ENCODE measurements around the gene PWP1. TPM values are rescaled to one million over a fixed set of nuclear protein-coding genes. Genes with fewer than 3 reads are reported as not detected.

PWP1 gene
- total RNA-seq, 1 donor from 2014 or later, result 63.0 TPM

DNA sequence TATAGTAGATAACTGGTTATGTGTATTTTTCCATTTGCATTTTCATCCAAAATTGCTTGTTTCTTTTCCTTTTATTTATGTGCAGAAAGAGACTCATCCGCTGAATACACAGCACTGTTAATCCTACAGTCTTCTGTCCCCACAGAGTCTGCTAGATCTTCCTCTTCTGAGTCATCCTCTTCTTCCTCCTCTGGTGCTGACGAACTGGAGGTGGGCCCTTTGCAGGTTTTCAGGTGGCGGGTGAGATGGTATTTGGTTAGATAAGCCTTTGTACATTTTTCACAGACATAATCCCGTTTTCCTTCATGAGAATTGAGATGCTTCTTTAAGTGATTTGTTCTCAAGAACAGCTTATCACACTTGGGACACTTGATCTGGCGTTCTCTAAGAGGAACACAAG, 48.5 kb downstream of the PWP1 start:
- H3K9me3 ChIP-seq (ENCODE audit: low read depth), result no peaks in the 10 kb centered on the region
- H3K27me3 Mint-ChIP-seq (ENCODE audit: insufficient read depth, low read depth), result no peaks in the 10 kb centered on the region
- H2AFZ ChIP-seq (replicated peaks), result no peak overlapping the region
- H3K4me1 Mint-ChIP-seq, result no peaks in the 10 kb centered on the region
- H3K27ac Mint-ChIP-seq, result no peak overlapping the region
- H3K36me3 Mint-ChIP-seq, result peaks cover 39% of the 10 kb centered on the region
- H4K20me1 ChIP-seq (ENCODE audit: low read depth), result no peaks in the 10 kb centered on the region
- no peak overlapping the region for H3K27ac ChIP-seq
- no peaks in the 10 kb centered on the region for H3F3A ChIP-seq (ENCODE audit: low read depth)
- H3K27me3 ChIP-seq, result no peaks in the 10 kb centered on the region
- TF ChIP-seq, protein P1, sequence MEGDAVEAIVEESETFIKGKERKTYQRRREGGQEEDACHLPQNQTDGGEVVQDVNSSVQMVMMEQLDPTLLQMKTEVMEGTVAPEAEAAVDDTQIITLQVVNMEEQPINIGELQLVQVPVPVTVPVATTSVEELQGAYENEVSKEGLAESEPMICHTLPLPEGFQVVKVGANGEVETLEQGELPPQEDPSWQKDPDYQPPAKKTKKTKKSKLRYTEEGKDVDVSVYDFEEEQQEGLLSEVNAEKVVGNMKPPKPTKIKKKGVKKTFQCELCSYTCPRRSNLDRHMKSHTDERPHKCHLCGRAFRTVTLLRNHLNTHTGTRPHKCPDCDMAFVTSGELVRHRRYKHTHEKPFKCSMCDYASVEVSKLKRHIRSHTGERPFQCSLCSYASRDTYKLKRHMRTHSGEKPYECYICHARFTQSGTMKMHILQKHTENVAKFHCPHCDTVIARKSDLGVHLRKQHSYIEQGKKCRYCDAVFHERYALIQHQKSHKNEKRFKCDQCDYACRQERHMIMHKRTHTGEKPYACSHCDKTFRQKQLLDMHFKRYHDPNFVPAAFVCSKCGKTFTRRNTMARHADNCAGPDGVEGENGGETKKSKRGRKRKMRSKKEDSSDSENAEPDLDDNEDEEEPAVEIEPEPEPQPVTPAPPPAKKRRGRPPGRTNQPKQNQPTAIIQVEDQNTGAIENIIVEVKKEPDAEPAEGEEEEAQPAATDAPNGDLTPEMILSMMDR (IDR thresholded peaks at IDR 0.05), result no peak
- TF ChIP-seq EZH2 (IDR thresholded peaks at IDR 0.05), result no peak
- TF ChIP-seq EZH2phosphoT487 (IDR thresholded peaks at IDR 0.05), result no peak
- H3K36me3 ChIP-seq, result peaks cover 11% of the 10 kb centered on the region
- no peak overlapping the region for H3K4me3 ChIP-seq
- no peak overlapping the region for H3K4me3 Mint-ChIP-seq
- no peak overlapping the region for H3K4me2 ChIP-seq
- H3K9ac ChIP-seq, result no peak overlapping the region
- H3K9me3 Mint-ChIP-seq, result no peaks in the 10 kb centered on the region
- no peaks in the 10 kb centered on the region for H3K4me1 ChIP-seq
- no peak for DNase-seq (ENCODE audit: low spot score)
- H3K79me2 ChIP-seq (ENCODE audit: low read depth), result no peaks in the 10 kb centered on the region

DNA sequence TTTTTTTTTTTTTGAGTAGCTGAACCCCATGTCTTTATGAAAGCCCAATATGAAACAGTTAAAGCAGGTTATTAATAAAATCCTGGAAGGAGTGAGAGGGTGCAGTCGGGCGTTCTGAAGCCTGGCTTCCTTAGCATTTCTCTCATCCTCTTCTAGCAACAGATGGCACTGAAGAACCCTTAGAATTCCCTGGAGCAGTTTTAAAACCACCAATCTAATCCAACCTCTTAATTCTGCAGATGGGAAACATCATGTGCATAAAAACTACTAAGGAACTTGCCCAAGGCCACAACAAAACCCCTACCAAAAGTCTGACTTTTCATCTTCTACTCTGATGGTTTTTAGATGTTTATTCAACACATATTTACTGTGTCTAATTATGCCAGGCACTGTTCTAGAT, 50.2 kb downstream of the PWP1 start:
- no peak overlapping the region for H3K27ac ChIP-seq
- no peaks in the 10 kb centered on the region for H4K20me1 ChIP-seq (ENCODE audit: low read depth)
- H3K36me3 ChIP-seq, result peaks cover 17% of the 10 kb centered on the region
- no peaks in the 10 kb centered on the region for H3K4me1 ChIP-seq
- H3K9ac ChIP-seq, result no peak overlapping the region
- Mint-ChIP-seq H3K4me1 (no peaks in the 10 kb centered on the region), H3K27ac (no peak overlapping the region), H3K36me3 (peaks cover 43% of the 10 kb centered on the region), H3K27me3 (ENCODE audit: insufficient read depth, low read depth) (no peaks in the 10 kb centered on the region), H3K9me3 (no peaks in the 10 kb centered on the region), H3K4me3 (no peak overlapping the region)
- no peaks in the 10 kb centered on the region for H3K9me3 ChIP-seq (ENCODE audit: low read depth)
- no peak overlapping the region for H2AFZ ChIP-seq (replicated peaks)
- no peaks in the 10 kb centered on the region for H3F3A ChIP-seq (ENCODE audit: low read depth)
- no peak overlapping the region for H3K4me2 ChIP-seq
- no peak overlapping the region for H3K4me3 ChIP-seq
- no peaks in the 10 kb centered on the region for H3K79me2 ChIP-seq (ENCODE audit: low read depth)
- no peak for DNase-seq (ENCODE audit: low spot score)
- TF ChIP-seq, protein P1 (IDR thresholded peaks at IDR 0.05), result no peak
- TF ChIP-seq EZH2 (IDR thresholded peaks at IDR 0.05) (no peak), EZH2phosphoT487 (IDR thresholded peaks at IDR 0.05) (no peak)
- no peaks in the 10 kb centered on the region for H3K27me3 ChIP-seq

DNA sequence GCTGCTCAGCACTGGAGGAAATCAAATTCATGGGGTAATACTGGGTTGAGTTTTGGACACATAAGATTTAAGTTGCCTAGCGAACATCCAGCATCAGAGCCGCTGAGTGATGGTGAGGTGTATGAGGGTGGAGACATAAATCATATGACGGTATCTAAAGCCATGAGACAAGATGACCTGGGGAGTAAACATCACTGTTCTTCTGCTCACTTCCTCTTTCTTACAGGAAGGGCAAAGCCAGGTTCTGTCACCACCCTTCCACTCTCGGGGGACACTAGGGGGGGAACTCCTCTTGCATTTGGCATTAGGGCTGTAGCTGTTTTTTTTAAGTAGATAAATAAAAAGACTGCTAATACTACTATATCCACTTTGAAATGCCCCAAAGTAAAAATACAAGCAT, 51.3 kb downstream of the PWP1 start:
- H3K4me1 Mint-ChIP-seq, result no peaks in the 10 kb centered on the region

More for the DNA sequence above, 51.3 kb downstream of the PWP1 start:
- Mint-ChIP-seq H3K27me3 (ENCODE audit: insufficient read depth, low read depth) (no peaks in the 10 kb centered on the region), H3K36me3 (peaks cover 46% of the 10 kb centered on the region), H3K27ac (no peak overlapping the region), H3K4me3 (no peak overlapping the region), H3K9me3 (no peaks in the 10 kb centered on the region)
- Histone ChIP-seq H3K27me3 (no peaks in the 10 kb centered on the region), H3K4me1 (no peaks in the 10 kb centered on the region), H3K79me2 (ENCODE audit: low read depth) (no peaks in the 10 kb centered on the region), H3K36me3 (peaks cover 18% of the 10 kb centered on the region), H3K4me3 (no peak overlapping the region), H3K9ac (no peak overlapping the region), H3K27ac (no peak overlapping the region), H3K9me3 (ENCODE audit: low read depth) (no peaks in the 10 kb centered on the region), H3K4me2 (no peak overlapping the region), H3F3A (ENCODE audit: low read depth) (no peaks in the 10 kb centered on the region), H4K20me1 (ENCODE audit: low read depth) (no peaks in the 10 kb centered on the region), H2AFZ (replicated peaks) (no peak overlapping the region)
- DNase-seq (ENCODE audit: low spot score), result no peak
- TF ChIP-seq EZH2phosphoT487 (IDR thresholded peaks at IDR 0.05), result no peak
- no peak for TF ChIP-seq EZH2 (IDR thresholded peaks at IDR 0.05)
- TF ChIP-seq, protein P1 (IDR thresholded peaks at IDR 0.05), result no peak
